Peyer's patch (tissue), 4 donors: ENCODE data around the gene KCNMA1. TPM values are rescaled to one million over a fixed set of nuclear protein-coding genes. Genes with fewer than 3 reads are reported as not detected.

ENCODE experiments used
- DNase-seq, 3 donors: peaks; one replicate each; pipeline ENCODE4 v3.0.0-alpha.2; 2017 to 2019
- H3K27ac ChIP-seq, 4 donors: fragments of 200-600 bp; sonication (generic); one replicate each; pipeline ENCODE4 v1.5.1; 2016 to 2019
- H3K27me3 ChIP-seq, 2 donors: fragments of 200-600 bp; sonication (generic); one replicate each; pipeline ENCODE4 v1.5.1; 2019
- H3K36me3 ChIP-seq, 3 donors: fragments of 200-600 bp; sonication (generic); one replicate each; pipeline ENCODE4 v1.5.1; 2016 to 2019
- H3K4me1 ChIP-seq, 4 donors: fragments of 200-600 bp; sonication (generic); one replicate each; pipeline ENCODE4 v1.5.1; 2016 to 2019
- H3K4me3 ChIP-seq, 4 donors: fragments of 200-600 bp; sonication (generic); 1 replicate in 3 of 4; 2 replicates in 1 of 4; pipeline ENCODE4 v1.5.1; 2016 to 2019; ENCODE audit warnings: mild to moderate bottlenecking in 1 of 4
- H3K9me3 ChIP-seq, 4 donors: fragments of 200-600 bp; sonication (generic); one replicate each; pipeline ENCODE4 v1.5.1; 2016 to 2019; ENCODE audit warnings: mild to moderate bottlenecking in 1 of 4
- POLR2A ChIP-seq, 2 donors: fragments of 450-650 bp; IDR thresholded peaks; one replicate each; pipeline ENCODE4 v1.5.1; 2017; ENCODE audit warnings: antibody characterized with exemption in 2 of 2, mild to moderate bottlenecking in 2 of 2, moderate library complexity in 2 of 2
- total RNA-seq, 4 donors: library from RNA; depleted of rRNA; stranded (reverse); fragments of >200 nt; gene quantifications; one replicate each; pipeline ENCODE4 v1.1.0, GENCODE V29; 2016
- TF ChIP-seq, protein P1 (sequence below), 6 experiments: fragments of 450-650 bp in 4 of 6; fragments of 200-600 bp in 2 of 6; sonication (generic) in 1 of 6; IDR thresholded peaks; one replicate each; pipeline ENCODE4 v1.5.1; 2017 to 2019; ENCODE audit warnings: antibody characterized with exemption in 6 of 6, mild to moderate bottlenecking in 3 of 6, moderate library complexity in 1 of 6

Gene KCNMA1
- total RNA-seq, 4 donors from 2014 or later, result 17.8 to 29.1 (median 23.9) TPM

DNA sequence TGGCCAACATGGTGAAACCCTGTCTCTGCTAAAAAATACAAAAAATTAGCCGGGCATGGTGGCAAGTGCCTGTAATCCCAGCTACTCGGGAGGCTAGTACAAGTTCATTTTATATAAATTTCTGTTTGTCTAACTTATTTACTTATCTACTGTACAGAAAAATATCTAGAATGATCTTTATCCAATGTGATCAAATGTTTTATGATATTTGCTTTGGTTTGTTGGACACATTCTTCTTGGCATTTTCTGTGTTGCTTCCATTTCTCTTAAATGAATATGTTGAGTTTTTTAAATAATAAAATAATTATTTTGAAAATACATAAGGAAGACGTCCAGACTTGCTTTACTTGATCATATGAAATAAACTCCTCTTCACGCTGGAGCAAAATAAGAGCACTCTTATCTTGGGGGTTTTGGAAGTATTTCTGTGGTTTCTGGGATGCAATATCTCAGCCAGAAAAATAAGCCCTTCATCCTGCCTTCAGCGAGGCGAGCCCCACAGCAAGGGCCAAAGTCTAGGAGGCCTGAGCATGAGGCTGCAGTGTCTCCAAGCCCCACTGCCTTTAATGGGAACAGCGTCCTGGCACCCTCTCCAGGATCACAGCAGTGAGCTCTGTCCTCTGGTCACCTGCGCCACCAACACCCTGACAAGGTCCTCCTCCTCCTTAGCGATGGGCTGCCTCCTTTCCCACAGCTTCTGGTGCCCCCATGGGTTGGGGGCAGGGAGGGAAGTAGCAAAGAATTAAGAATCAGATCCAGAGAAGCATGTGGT is 480.2 kb downstream of the KCNMA1 start:
- Histone ChIP-seq H3K4me1 (peaks cover 0 to 31% (median 1%) of the 10 kb centered on the region in 4 donors), H3K9me3 (no peaks in the 10 kb centered on the region), H3K27me3 (no peaks in the 10 kb centered on the region), H3K36me3 (no peaks in the 10 kb centered on the region), H3K4me3 (no peak overlapping the region), H3K27ac (no peak overlapping the region)
- DNase-seq, result peak in 1 of 3 donors; percentile 59
- TF ChIP-seq POLR2A (IDR thresholded peaks at IDR 0.05), result no peak
- TF ChIP-seq, protein P1, sequence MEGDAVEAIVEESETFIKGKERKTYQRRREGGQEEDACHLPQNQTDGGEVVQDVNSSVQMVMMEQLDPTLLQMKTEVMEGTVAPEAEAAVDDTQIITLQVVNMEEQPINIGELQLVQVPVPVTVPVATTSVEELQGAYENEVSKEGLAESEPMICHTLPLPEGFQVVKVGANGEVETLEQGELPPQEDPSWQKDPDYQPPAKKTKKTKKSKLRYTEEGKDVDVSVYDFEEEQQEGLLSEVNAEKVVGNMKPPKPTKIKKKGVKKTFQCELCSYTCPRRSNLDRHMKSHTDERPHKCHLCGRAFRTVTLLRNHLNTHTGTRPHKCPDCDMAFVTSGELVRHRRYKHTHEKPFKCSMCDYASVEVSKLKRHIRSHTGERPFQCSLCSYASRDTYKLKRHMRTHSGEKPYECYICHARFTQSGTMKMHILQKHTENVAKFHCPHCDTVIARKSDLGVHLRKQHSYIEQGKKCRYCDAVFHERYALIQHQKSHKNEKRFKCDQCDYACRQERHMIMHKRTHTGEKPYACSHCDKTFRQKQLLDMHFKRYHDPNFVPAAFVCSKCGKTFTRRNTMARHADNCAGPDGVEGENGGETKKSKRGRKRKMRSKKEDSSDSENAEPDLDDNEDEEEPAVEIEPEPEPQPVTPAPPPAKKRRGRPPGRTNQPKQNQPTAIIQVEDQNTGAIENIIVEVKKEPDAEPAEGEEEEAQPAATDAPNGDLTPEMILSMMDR (IDR thresholded peaks at IDR 0.05), result no peak

DNA sequence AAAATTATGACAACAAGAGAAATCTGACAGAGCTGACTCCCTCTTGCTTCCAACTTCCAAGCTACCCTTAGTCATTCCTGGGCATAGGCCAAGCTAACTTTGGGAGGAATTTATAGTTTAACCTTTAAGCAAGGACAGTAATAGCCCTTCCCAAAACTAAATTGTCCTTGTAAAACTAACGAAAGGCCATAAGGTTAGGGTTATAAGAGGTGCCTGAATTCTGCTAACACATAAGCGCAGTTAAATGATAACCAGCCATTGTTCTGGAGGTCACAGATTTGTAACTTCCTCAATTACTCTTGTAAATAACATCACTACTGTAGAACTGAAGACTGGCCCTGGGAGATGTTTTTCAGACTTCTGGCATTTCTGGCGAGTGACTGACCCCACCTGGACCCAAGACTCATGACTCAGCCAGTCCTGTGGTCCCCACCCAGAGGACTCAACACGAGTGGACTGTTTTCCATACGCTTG is 481.2 kb downstream of the KCNMA1 start:
- no peaks in the 10 kb centered on the region for H3K36me3 ChIP-seq
- TF ChIP-seq, protein P1 (IDR thresholded peaks at IDR 0.05), result no peak
- no peak for TF ChIP-seq POLR2A (IDR thresholded peaks at IDR 0.05)
- no peak overlapping the region for H3K4me3 ChIP-seq
- H3K9me3 ChIP-seq, result no peaks in the 10 kb centered on the region
- DNase-seq, result no peak
- H3K27ac ChIP-seq, result peak overlapping the region in 1 of 4 donors; percentile 3
- H3K4me1 ChIP-seq, result peaks cover 0 to 31% (median 1%) of the 10 kb centered on the region in 4 donors
- H3K27me3 ChIP-seq, result no peaks in the 10 kb centered on the region

DNA sequence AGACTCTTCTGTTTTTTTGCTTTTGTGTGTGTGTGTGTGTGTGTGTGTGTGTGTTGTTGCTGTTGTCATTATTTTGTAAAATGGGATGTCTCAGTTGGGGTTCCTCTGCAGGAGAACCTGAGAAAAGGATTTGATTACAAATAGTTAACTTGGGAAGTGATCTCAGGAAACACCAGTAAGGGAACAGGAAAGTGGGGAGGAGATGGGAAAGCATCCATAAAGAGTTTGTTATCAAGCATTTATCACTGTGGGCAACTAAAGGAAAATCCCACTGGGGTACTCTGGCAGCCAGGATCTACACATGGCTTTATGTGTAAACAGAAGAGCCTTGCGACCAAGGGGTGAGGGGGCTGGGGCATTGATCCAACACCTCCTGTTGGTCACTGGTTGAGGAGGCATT is 485.4 kb downstream of the KCNMA1 start:
- TF ChIP-seq, protein P1 (IDR thresholded peaks at IDR 0.05), result no peak
- TF ChIP-seq POLR2A (IDR thresholded peaks at IDR 0.05), result no peak
- Histone ChIP-seq H3K27me3 (no peaks in the 10 kb centered on the region), H3K27ac (no peak overlapping the region), H3K4me1 (peaks cover 0 to 5% (median 0%) of the 10 kb centered on the region in 4 donors), H3K9me3 (no peaks in the 10 kb centered on the region), H3K4me3 (no peak overlapping the region), H3K36me3 (no peaks in the 10 kb centered on the region)
- no peak for DNase-seq

DNA sequence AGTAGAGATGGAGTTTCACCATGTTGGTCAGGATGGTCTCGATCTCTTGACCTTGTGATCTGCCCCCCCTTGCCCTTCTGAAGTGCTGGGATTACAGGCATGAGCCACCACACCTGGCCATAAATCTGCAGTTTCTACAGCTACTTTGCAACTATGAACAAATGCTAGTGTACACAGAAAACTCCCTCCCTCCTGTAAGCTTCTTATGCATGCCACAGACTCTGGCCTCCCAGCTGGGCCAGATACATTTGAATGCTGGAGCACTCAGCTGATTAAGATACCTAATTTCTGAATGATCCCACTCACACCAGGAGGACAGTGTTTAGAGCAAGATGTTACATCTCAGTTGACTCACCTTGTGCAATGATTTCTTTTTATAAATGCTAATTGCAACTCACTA is 486.2 kb downstream of the KCNMA1 start:
- H3K4me3 ChIP-seq, result no peak overlapping the region
- H3K36me3 ChIP-seq, result no peaks in the 10 kb centered on the region
- TF ChIP-seq, protein P1 (IDR thresholded peaks at IDR 0.05), result no peak
- TF ChIP-seq POLR2A (IDR thresholded peaks at IDR 0.05), result no peak
- peaks cover 0 to 1% (median 0%) of the 10 kb centered on the region in 4 donors for H3K4me1 ChIP-seq
- no peak overlapping the region for H3K27ac ChIP-seq
- H3K9me3 ChIP-seq, result no peaks in the 10 kb centered on the region
- no peaks in the 10 kb centered on the region for H3K27me3 ChIP-seq
- DNase-seq, result no peak

DNA sequence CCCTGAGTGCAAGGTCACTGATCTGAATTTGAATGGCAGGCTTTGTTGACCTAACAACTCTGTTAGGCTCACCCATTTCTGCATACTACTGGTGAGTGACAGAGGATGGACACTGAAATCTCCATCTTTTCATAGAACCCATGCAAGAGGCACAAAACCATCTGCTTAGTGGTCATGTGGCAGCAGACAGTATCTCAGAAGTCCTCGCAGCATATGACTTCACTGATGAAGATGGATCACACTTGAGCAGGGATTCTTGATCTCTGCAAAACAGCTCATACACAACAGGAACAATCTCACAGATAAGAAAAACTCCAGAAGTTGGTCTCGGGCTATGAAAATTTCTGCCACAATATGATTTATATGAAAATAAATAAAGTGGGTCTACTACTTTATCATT is 487.9 kb downstream of the KCNMA1 start:
- Histone ChIP-seq H3K36me3 (no peaks in the 10 kb centered on the region), H3K9me3 (no peaks in the 10 kb centered on the region), H3K4me3 (no peak overlapping the region), H3K27ac (no peak overlapping the region), H3K4me1 (no peaks in the 10 kb centered on the region), H3K27me3 (no peaks in the 10 kb centered on the region)
- TF ChIP-seq, protein P1 (IDR thresholded peaks at IDR 0.05), result no peak
- no peak for TF ChIP-seq POLR2A (IDR thresholded peaks at IDR 0.05)
- no peak for DNase-seq
